ENCODE data around the gene BCAM. TPM values are rescaled to one million over a fixed set of nuclear protein-coding genes. Genes with fewer than 3 reads are reported as not detected.

BCAM gene
- total and polyA plus RNA-seq, 10 of the 15 experiments (the other 5 are each of a cell fraction or from before 2014, with no cell fraction given), result 0.10 to 0.64 TPM; not detected in 8

DNA sequence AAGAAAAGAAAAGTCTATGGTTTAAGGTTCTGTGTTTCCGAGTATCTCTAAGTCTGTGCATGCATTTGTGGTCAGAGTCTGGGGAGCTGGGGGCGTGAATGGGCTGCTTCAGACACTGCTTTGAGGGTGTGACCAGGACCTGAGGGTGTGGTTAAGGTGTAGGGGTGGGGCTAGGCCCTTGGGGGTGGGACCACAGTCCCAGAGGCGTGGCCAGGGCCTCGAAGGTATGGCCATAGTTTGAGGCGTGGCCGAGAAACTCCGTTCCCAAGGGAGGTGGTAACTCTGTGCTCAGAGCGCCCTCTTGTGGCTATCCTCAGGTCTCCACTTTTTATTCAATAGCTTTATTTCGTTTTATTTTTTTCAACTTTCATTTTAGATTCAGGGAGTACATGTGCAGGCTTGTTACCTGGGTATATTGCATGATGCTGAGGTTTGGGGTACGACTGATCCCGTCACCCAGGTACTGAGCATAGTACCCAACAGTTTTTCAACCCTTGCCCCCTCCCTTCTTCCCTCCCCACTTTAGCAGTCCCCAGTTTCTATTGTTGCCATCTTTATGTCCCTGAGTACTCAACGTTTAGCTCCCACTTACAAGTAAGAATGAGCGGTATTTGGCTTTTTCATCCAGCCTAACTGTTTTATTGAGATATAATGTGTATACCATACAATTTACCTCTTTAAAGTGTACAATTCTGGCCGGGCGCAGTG, 38.2 kb upstream of the BCAM start (continued):
- TF ChIP-seq, protein P1, sequence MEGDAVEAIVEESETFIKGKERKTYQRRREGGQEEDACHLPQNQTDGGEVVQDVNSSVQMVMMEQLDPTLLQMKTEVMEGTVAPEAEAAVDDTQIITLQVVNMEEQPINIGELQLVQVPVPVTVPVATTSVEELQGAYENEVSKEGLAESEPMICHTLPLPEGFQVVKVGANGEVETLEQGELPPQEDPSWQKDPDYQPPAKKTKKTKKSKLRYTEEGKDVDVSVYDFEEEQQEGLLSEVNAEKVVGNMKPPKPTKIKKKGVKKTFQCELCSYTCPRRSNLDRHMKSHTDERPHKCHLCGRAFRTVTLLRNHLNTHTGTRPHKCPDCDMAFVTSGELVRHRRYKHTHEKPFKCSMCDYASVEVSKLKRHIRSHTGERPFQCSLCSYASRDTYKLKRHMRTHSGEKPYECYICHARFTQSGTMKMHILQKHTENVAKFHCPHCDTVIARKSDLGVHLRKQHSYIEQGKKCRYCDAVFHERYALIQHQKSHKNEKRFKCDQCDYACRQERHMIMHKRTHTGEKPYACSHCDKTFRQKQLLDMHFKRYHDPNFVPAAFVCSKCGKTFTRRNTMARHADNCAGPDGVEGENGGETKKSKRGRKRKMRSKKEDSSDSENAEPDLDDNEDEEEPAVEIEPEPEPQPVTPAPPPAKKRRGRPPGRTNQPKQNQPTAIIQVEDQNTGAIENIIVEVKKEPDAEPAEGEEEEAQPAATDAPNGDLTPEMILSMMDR (IDR thresholded peaks at IDR 0.05 in 2 of 3, conservative IDR thresholded peaks at IDR 0.05 in 1 of 3; ENCODE audit: control insufficient read depth in 2 of 3, extremely low read depth in 1 of 3, insufficient read depth in 1 of 3, low read depth in 3 of 3, low read length in 3 of 3), result peak; percentile 64 to 89 (median 64)
- no peak; the same call in 1 of the 2 replicates for TF ChIP-seq FOXM1 (IDR thresholded peaks at IDR 0.05; ENCODE audit: low read depth, low read length)
- TF ChIP-seq, protein P2, sequence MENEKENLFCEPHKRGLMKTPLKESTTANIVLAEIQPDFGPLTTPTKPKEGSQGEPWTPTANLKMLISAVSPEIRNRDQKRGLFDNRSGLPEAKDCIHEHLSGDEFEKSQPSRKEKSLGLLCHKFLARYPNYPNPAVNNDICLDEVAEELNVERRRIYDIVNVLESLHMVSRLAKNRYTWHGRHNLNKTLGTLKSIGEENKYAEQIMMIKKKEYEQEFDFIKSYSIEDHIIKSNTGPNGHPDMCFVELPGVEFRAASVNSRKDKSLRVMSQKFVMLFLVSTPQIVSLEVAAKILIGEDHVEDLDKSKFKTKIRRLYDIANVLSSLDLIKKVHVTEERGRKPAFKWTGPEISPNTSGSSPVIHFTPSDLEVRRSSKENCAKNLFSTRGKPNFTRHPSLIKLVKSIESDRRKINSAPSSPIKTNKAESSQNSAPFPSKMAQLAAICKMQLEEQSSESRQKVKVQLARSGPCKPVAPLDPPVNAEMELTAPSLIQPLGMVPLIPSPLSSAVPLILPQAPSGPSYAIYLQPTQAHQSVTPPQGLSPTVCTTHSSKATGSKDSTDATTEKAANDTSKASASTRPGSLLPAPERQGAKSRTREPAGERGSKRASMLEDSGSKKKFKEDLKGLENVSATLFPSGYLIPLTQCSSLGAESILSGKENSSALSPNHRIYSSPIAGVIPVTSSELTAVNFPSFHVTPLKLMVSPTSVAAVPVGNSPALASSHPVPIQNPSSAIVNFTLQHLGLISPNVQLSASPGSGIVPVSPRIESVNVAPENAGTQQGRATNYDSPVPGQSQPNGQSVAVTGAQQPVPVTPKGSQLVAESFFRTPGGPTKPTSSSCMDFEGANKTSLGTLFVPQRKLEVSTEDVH (IDR thresholded peaks at IDR 0.05; ENCODE audit: low read depth, partially characterized antibody), result peak; percentile 6
- no peak for TF ChIP-seq BMI1 (IDR thresholded peaks at IDR 0.05; ENCODE audit: borderline replicate concordance)
- TF ChIP-seq RUNX3 (IDR thresholded peaks at IDR 0.05; ENCODE audit: low read length), result peak; percentile 95
- TF ChIP-seq NR2F1 (conservative IDR thresholded peaks at IDR 0.05), result no peak
- TF ChIP-seq GATAD2B (conservative IDR thresholded peaks at IDR 0.05; ENCODE audit: low read depth), result no peak
- no peak for TF ChIP-seq BCL11A (IDR thresholded peaks at IDR 0.05; ENCODE audit: low read depth, low read length)
- TF ChIP-seq, protein P3, sequence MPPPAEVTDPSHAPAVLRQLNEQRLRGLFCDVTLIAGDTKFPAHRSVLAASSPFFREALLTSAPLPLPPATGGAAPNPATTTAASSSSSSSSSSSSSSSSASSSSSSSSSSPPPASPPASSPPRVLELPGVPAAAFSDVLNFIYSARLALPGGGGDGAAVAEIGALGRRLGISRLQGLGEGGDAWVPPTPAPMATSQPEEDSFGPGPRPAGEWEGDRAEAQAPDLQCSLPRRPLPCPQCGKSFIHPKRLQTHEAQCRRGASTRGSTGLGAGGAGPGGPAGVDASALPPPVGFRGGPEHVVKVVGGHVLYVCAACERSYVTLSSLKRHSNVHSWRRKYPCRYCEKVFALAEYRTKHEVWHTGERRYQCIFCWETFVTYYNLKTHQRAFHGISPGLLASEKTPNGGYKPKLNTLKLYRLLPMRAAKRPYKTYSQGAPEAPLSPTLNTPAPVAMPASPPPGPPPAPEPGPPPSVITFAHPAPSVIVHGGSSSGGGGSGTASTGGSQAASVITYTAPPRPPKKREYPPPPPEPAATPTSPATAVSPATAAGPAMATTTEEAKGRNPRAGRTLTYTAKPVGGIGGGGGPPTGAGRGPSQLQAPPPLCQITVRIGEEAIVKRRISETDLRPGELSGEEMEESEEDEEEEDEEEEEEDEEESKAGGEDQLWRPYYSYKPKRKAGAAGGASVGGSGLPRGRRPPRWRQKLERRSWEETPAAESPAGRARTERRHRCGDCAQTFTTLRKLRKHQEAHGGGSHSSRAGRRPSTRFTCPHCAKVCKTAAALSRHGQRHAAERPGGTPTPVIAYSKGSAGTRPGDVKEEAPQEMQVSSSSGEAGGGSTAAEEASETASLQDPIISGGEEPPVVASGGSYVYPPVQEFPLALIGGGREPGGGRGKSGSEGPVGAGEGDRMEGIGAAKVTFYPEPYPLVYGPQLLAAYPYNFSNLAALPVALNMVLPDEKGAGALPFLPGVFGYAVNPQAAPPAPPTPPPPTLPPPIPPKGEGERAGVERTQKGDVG (CRISPR knock-in tag; IDR thresholded peaks at IDR 0.05), result no peak
- peak in 1 of 2 experiments; percentile 24; a peak in 1 of 4 replicates for TF ChIP-seq BHLHE40 (IDR thresholded peaks at IDR 0.05; ENCODE audit: borderline replicate concordance in 1 of 2, low read depth in 2 of 2, low read length in 1 of 2)
- no peak for TF ChIP-seq MTA3 (IDR thresholded peaks at IDR 0.05; ENCODE audit: borderline replicate concordance, low read length)
- no peak for TF ChIP-seq ASH2L (IDR thresholded peaks at IDR 0.05; ENCODE audit: borderline replicate concordance, low read depth)
- no peak for TF ChIP-seq RBBP5 (conservative IDR thresholded peaks at IDR 0.05)
- TF ChIP-seq HDGF (IDR thresholded peaks at IDR 0.05), result peak; percentile 98
- peak; percentile 96 for TF ChIP-seq SMC3 (IDR thresholded peaks at IDR 0.05; ENCODE audit: borderline replicate concordance, low read length)
- TF ChIP-seq, protein P4, sequence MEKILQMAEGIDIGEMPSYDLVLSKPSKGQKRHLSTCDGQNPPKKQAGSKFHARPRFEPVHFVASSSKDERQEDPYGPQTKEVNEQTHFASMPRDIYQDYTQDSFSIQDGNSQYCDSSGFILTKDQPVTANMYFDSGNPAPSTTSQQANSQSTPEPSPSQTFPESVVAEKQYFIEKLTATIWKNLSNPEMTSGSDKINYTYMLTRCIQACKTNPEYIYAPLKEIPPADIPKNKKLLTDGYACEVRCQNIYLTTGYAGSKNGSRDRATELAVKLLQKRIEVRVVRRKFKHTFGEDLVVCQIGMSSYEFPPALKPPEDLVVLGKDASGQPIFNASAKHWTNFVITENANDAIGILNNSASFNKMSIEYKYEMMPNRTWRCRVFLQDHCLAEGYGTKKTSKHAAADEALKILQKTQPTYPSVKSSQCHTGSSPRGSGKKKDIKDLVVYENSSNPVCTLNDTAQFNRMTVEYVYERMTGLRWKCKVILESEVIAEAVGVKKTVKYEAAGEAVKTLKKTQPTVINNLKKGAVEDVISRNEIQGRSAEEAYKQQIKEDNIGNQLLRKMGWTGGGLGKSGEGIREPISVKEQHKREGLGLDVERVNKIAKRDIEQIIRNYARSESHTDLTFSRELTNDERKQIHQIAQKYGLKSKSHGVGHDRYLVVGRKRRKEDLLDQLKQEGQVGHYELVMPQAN (conservative IDR thresholded peaks at IDR 0.05), result no peak
- no peak for TF ChIP-seq RAD51 (IDR thresholded peaks at IDR 0.05)
- TF ChIP-seq RB1 (IDR thresholded peaks at IDR 0.05; ENCODE audit: borderline replicate concordance), result no peak
- no peak for TF ChIP-seq TCF7 (IDR thresholded peaks at IDR 0.05; ENCODE audit: borderline replicate concordance)
- TF ChIP-seq CEBPB (IDR thresholded peaks at IDR 0.05; ENCODE audit: borderline replicate concordance in 1 of 2, low read depth in 2 of 2, low read length in 2 of 2), result no peak
- TF ChIP-seq NBN (IDR thresholded peaks at IDR 0.05), result peak; percentile 95
